IMR-90 (cell line): ENCODE data around the gene CATSPERB. TPM values are rescaled to one million over a fixed set of nuclear protein-coding genes. Genes with fewer than 3 reads are reported as not detected.

ENCODE experiments used
- ATAC-seq: fragments of 200-7000 bp; cut with Tn5 transposase; 2 replicates; pipeline ENCODE4 v1.9.1; 2020; ENCODE audit warnings: low read depth, mild to moderate bottlenecking, moderate library complexity
- BruUV-seq: library from RNA; stranded (reverse); fragments of 400-500 nt; replicated peaks from 2 replicates; lab custom pipeline; 2021; lab: Mats Ljungman, UMichigan
- CTCF ChIA-PET: fragments of 300-600 bp; formaldehyde crosslinking; extraction: SDS; loops from one replicate; lab custom pipeline; 2021; ENCODE audit warnings: antibody characterized with exemption; lab: Yijun Ruan, JAX
- POLR2A ChIA-PET: fragments of 300-600 bp; sonication (Branson Sonifier 250); formaldehyde crosslinking; loops from one replicate; lab custom pipeline; 2022; ENCODE audit warnings: antibody characterized with exemption; ENCODE audit not compliant: unreplicated experiment; lab: Charles Lee
- DNase-seq: peaks from one replicate; pipeline ENCODE4 v3.0.0; 2013
- H2AFZ ChIP-seq: replicated peaks from 2 replicates; pipeline ENCODE3; 2013; ENCODE audit warnings: low read length, mild to moderate bottlenecking; ENCODE audit not compliant: poor library complexity
- H2AK5ac ChIP-seq: 2 replicates; pipeline ENCODE4 v1.6.1; 2013; ENCODE audit warnings: low read depth, low read length, inconsistent platforms
- H2AK9ac ChIP-seq: replicated peaks from 2 replicates; pipeline ENCODE3; 2013; ENCODE audit warnings: mild to moderate bottlenecking, low read depth, low read length, moderate library complexity; ENCODE audit not compliant: poor library complexity
- H2BK120ac ChIP-seq: 2 replicates; pipeline ENCODE4 v1.6.1; 2013; ENCODE audit warnings: low read depth, low read length, inconsistent platforms
- H2BK15ac ChIP-seq: 3 replicates; pipeline ENCODE4 v1.6.1; 2013; ENCODE audit warnings: low read depth, low read length, inconsistent platforms
- H2BK20ac ChIP-seq: 2 replicates; pipeline ENCODE4 v1.6.1; 2013; ENCODE audit warnings: low read depth, mild to moderate bottlenecking, inconsistent platforms, low read length, moderate library complexity
- H2BK5ac ChIP-seq: 2 replicates; pipeline ENCODE4 v1.6.1; 2013; ENCODE audit warnings: mild to moderate bottlenecking, low read depth, low read length, inconsistent platforms; ENCODE audit not compliant: poor library complexity, severe bottlenecking
- H3K14ac ChIP-seq: replicated peaks from 2 replicates; pipeline ENCODE4 v1.6.1; 2013; ENCODE audit warnings: low read depth, low read length, inconsistent platforms
- H3K18ac ChIP-seq: 2 replicates; pipeline ENCODE4 v1.6.1; 2013; ENCODE audit warnings: low read depth, low read length, control low read depth
- H3K23ac ChIP-seq: 2 replicates; pipeline ENCODE4 v1.6.1; 2013; ENCODE audit warnings: low read depth, low read length, inconsistent platforms
- H3K27ac ChIP-seq: 2 replicates; pipeline ENCODE4 v1.5.1; 2013; ENCODE audit warnings: mild to moderate bottlenecking, control low read depth, low read length; ENCODE audit not compliant: insufficient read depth
- H3K27me3 ChIP-seq: 2 replicates; pipeline ENCODE4 v1.6.1; 2013; ENCODE audit warnings: low read length; ENCODE audit not compliant: control insufficient read depth, insufficient read depth
- H3K36me3 ChIP-seq: 2 replicates; pipeline ENCODE4 v1.6.1; 2013; ENCODE audit warnings: low read length, mixed read lengths; ENCODE audit not compliant: control insufficient read depth, insufficient read depth
- H3K4ac ChIP-seq: 2 replicates; pipeline ENCODE4 v1.6.1; 2013; ENCODE audit warnings: low read depth, low read length, inconsistent platforms
- H3K4me1 ChIP-seq: 2 replicates; pipeline ENCODE4 v1.6.1; 2013; ENCODE audit warnings: low read length, mixed read lengths; ENCODE audit not compliant: control insufficient read depth, insufficient read depth
- H3K4me2 ChIP-seq: 2 replicates; pipeline ENCODE4 v1.6.1; 2013; ENCODE audit warnings: low read depth, mild to moderate bottlenecking, control low read depth, low read length, moderate library complexity
- H3K4me3 ChIP-seq: 2 replicates; pipeline ENCODE4 v1.5.1; 2013; ENCODE audit warnings: low read depth, mild to moderate bottlenecking, control low read depth, low read length, moderate library complexity; ENCODE audit not compliant: insufficient read depth
- H3K56ac ChIP-seq: 2 replicates; pipeline ENCODE4 v1.6.1; 2013; ENCODE audit warnings: low read length, inconsistent platforms; ENCODE audit not compliant: insufficient read depth; ENCODE audit errors: extremely low read depth
- H3K79me1 ChIP-seq, 2 experiments: 2 replicates each; pipeline ENCODE4 v1.6.1; 2013; ENCODE audit warnings: low read length in 2 of 2, inconsistent platforms in 1 of 2, low read depth in 1 of 2
- H3K9ac ChIP-seq: 2 replicates; pipeline ENCODE4 v1.6.1; 2013; ENCODE audit warnings: low read depth, low read length, control low read depth
- H3K9me1 ChIP-seq: 2 replicates; pipeline ENCODE4 v1.6.1; 2013; ENCODE audit warnings: low read length, inconsistent platforms; ENCODE audit not compliant: insufficient read depth
- H3K9me3 ChIP-seq: 2 replicates; pipeline ENCODE4 v1.6.1; 2013; ENCODE audit warnings: low read length; ENCODE audit not compliant: control insufficient read depth, insufficient read depth
- H4K20me1 ChIP-seq: 2 replicates; pipeline ENCODE4 v1.6.1; 2013; ENCODE audit warnings: low read length, inconsistent platforms; ENCODE audit not compliant: insufficient read depth
- H4K5ac ChIP-seq: 2 replicates; pipeline ENCODE4 v1.6.1; 2013; ENCODE audit warnings: mild to moderate bottlenecking, low read depth, low read length, control low read depth
- H4K8ac ChIP-seq, 2 experiments: 2 replicates each; pipeline ENCODE4 v1.6.1; 2013; ENCODE audit warnings: low read depth in 2 of 2, low read length in 2 of 2, control low read depth in 1 of 2, inconsistent platforms in 1 of 2
- H4K91ac ChIP-seq: 2 replicates; pipeline ENCODE4 v1.6.1; 2013; ENCODE audit warnings: low read depth, low read length, inconsistent platforms; ENCODE audit not compliant: insufficient read depth
- BHLHE40 ChIP-seq: fragments of 150-350 bp; IDR thresholded peaks from 2 replicates; pipeline ENCODE4 v1.6.1; 2016; ENCODE audit warnings: mild to moderate bottlenecking, low read depth, low read length
- CEBPB ChIP-seq: IDR thresholded peaks from 2 replicates; pipeline ENCODE4 v1.6.1; 2012; ENCODE audit warnings: low read depth, low read length, improper control_type of control experiment
- CHD1 ChIP-seq: IDR thresholded peaks from 2 replicates; pipeline ENCODE4 v1.6.1; 2012; ENCODE audit warnings: low read depth, low read length, improper control_type of control experiment
- FOS ChIP-seq: fragments of 150-350 bp; IDR thresholded peaks from 2 replicates; pipeline ENCODE4 v1.6.1; 2016; ENCODE audit warnings: low read depth, low read length
- MAZ ChIP-seq: IDR thresholded peaks from 2 replicates; pipeline ENCODE4 v1.6.1; 2012; ENCODE audit warnings: low read depth, mild to moderate bottlenecking, low read length, improper control_type of control experiment, moderate library complexity, borderline replicate concordance
- MXI1 ChIP-seq: IDR thresholded peaks from 2 replicates; pipeline ENCODE4 v1.6.1; 2012; ENCODE audit warnings: low read depth, mild to moderate bottlenecking, low read length, moderate library complexity, borderline replicate concordance
- NFE2L2 ChIP-seq: fragments of 150-350 bp; IDR thresholded peaks from 2 replicates; pipeline ENCODE4 v1.6.1; 2016; ENCODE audit warnings: low read depth, mild to moderate bottlenecking, low read length
- POLR2A ChIP-seq: IDR thresholded peaks from 2 replicates; pipeline ENCODE4 v1.6.1; 2012; ENCODE audit warnings: mild to moderate bottlenecking, low read depth, low read length
- RAD21 ChIP-seq: IDR thresholded peaks from 2 replicates; pipeline ENCODE4 v1.6.1; 2012; ENCODE audit warnings: low read length, improper control_type of control experiment
- RCOR1 ChIP-seq: IDR thresholded peaks from 2 replicates; pipeline ENCODE4 v1.6.1; 2012; ENCODE audit warnings: mild to moderate bottlenecking, low read length, improper control_type of control experiment; ENCODE audit not compliant: insufficient replicate concordance
- WGBS, 2 experiments: methylation state at CpG; one replicate each; pipeline versions ENCODE4 v1.1.5 to v1.1.7; 2013; ENCODE audit warnings: missing lambda C conversion rate in 2 of 2; ENCODE audit not compliant: insufficient read length in 1 of 2; ENCODE audit errors: extremely low coverage in 2 of 2; 5-methylcytosine and 5-hydroxymethylcytosine counted together
- dilution Hi-C: fragments of 300-500 bp; cut with HindIII; formaldehyde crosslinking; loops from one replicate; pipeline ENCODE4 v1.14.3; 2018; ENCODE audit warnings: low sequenced_read_pairs; ENCODE audit not compliant: unreplicated experiment
- in situ Hi-C: fragments of 300-500 bp; cut with MboI; formaldehyde crosslinking; loops from 3 replicates; pipeline ENCODE4 v1.14.3; 2019; ENCODE audit warnings: low sequenced_read_pairs, inconsistent platforms, mixed read lengths
- intact Hi-C: fragments of 100-400 bp; cut with micrococcal nuclease; formaldehyde crosslinking; loops from 2 replicates; pipeline ENCODE4 v1.10.0; 2022
- polyA plus RNA-seq, 3 experiments: library from polyadenylated mRNA; depleted of rRNA; stranded (reverse); fragments of >200 nt; gene quantifications; 2 replicates each; pipeline ENCODE4 v1.2.3, GENCODE V29; 2012; ENCODE audit warnings: low replicate concordance in 1 of 3
- total RNA-seq: library from RNA; depleted of rRNA; stranded (reverse); fragments of >200 nt; gene quantifications from 2 replicates; pipeline ENCODE4 v1.2.3, GENCODE V29; 2012

Gene CATSPERB
- total and polyA plus RNA-seq, 2 of the 4 experiments (the other 2 are of a cell fraction) = not detected

DNA sequence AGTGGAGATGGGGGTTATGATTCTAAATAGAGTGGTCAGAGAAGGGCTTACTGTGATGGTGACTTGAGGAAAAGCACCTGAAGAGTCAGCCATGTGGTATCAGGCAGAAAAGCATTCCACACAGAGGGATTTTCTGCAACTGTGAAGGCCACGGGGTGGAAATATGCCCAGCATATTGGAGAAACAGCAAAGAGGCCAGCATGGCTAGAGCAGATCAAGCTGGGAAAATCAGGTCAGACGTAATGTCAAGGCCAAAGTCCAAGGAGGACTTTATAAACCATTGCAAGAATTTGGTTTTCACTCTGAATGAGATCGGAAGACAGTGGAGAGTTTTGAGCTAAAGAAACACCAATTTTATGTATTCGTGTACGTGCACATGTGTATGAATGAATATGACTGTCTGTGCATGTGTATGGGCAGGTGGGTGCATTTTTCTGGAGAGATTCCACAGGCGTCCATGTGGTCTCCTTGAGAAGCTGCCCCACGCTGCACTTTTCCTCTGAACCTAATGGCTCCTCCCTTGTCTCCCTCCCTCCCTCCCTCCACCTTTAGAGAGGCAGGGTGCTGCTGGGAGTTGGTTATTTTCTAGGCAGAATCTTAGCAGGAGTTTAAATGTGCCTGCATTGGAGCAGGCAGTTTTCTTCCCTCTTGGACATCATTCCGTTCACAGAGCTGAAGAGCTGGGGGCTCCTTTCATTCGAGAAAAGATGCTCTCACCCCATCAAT lies 124.4 kb downstream of the CATSPERB start:
- in situ Hi-C loops = no loop called here
- H2BK15ac ChIP-seq = no peak overlapping the region

More for the DNA sequence above, 124.4 kb downstream of the CATSPERB start:
- Histone ChIP-seq H3K4ac (no peak overlapping the region), H3K27ac (no peak overlapping the region), H3K79me1 (no peaks in the 10 kb centered on the region), H3K4me1 (no peaks in the 10 kb centered on the region), H2BK20ac (no peak overlapping the region), H4K20me1 (no peaks in the 10 kb centered on the region), H2AFZ (no peak overlapping the region), H3K18ac (no peak overlapping the region), H2BK5ac (no peak overlapping the region), H2AK5ac (no peak overlapping the region), H2AK9ac (no peak overlapping the region), H4K91ac (no peak overlapping the region), H4K5ac (no peak overlapping the region), H4K8ac (no peak overlapping the region), H3K9ac (no peak overlapping the region), H3K4me2 (no peak overlapping the region), H3K56ac (no peak overlapping the region), H2BK120ac (no peak overlapping the region), H3K4me3 (no peak overlapping the region), H3K27me3 (no peaks in the 10 kb centered on the region), H3K23ac (no peak overlapping the region), H3K9me1 (no peaks in the 10 kb centered on the region), H3K36me3 (no peaks in the 10 kb centered on the region), H3K14ac (no peak overlapping the region), H3K9me3 (no peaks in the 10 kb centered on the region)
- WGBS, 2 experiments = 71% methylated on average over 4 of the region's 9 CpGs; no CpG with 5 or more reads in 1 of the 2 experiments
- ATAC-seq (no peak), DNase-seq (no peak)
- BruUV-seq = no TSS peak
- intact Hi-C loops = no loop called here
- POLR2A ChIA-PET = no interaction called here
- TF ChIP-seq CHD1 (no peak), MXI1 (no peak), RCOR1 (no peak), RAD21 (no peak), BHLHE40 (no peak), NFE2L2 (no peak), CEBPB (no peak), MAZ (no peak), FOS (no peak), POLR2A (no peak)
- CTCF ChIA-PET = no interaction called here
- dilution Hi-C loops = no loop called here
